ENCODE data around the gene TTC3.

DNA sequence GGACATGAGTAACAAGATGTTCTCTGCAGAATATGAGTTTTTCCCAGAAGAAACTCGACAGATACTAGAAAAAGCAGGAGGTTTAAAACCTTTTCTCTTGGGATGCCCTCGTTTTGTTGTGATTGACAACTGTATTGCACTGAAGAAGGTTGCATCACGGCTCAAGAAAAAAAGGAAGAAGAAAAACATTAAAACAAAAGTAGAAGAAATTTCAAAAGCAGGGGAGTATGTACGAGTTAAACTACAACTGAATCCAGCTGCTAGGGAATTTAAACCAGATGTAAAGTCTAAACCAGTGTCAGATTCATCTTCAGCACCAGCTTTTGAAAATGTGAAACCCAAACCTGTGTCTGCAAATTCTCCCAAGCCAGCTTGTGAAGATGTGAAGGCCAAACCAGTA is 92.5 kb downstream of the TTC3 start:
- no peak for TF ChIP-seq POLR2A (IDR thresholded peaks at IDR 0.05)
- TF ChIP-seq, protein P1, sequence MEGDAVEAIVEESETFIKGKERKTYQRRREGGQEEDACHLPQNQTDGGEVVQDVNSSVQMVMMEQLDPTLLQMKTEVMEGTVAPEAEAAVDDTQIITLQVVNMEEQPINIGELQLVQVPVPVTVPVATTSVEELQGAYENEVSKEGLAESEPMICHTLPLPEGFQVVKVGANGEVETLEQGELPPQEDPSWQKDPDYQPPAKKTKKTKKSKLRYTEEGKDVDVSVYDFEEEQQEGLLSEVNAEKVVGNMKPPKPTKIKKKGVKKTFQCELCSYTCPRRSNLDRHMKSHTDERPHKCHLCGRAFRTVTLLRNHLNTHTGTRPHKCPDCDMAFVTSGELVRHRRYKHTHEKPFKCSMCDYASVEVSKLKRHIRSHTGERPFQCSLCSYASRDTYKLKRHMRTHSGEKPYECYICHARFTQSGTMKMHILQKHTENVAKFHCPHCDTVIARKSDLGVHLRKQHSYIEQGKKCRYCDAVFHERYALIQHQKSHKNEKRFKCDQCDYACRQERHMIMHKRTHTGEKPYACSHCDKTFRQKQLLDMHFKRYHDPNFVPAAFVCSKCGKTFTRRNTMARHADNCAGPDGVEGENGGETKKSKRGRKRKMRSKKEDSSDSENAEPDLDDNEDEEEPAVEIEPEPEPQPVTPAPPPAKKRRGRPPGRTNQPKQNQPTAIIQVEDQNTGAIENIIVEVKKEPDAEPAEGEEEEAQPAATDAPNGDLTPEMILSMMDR (IDR thresholded peaks at IDR 0.05) = no peak
